WTC11 (cell line): ENCODE data around the gene TBCEL.

Experiments used
- ATF2 ChIP-seq: sonication (generic); formaldehyde crosslinking; IDR thresholded peaks from 2 replicates; pipeline ENCODE4 v1.8.1; 2022; ENCODE audit warnings: low read depth, missing genetic modification reagents, borderline replicate concordance
- CTCF ChIP-seq: fragments of 200-600 bp; IDR thresholded peaks from 2 replicates; pipeline ENCODE4 v1.8.0; 2022; ENCODE audit warnings: antibody characterized with exemption
- SMAD3 ChIP-seq: sonication (generic); formaldehyde crosslinking; IDR thresholded peaks from 2 replicates; pipeline ENCODE4 v1.8.0; 2022; ENCODE audit warnings: missing genetic modification reagents, mild to moderate bottlenecking, borderline replicate concordance

GRCh38 chr11:121099885-121100284 lies 76.0 kb downstream of the TBCEL start:
- TF ChIP-seq CTCF (no peak), SMAD3 (CRISPR knock-in tag) (no peak), ATF2 (CRISPR knock-in tag) (no peak)
